Measurements from ENCODE around the gene FAR1.
A peak's percentile ranks its signal among the peaks of the same experiment; 100 is the strongest.
"Not testable (repeated sequence)": the region's sequence is repeated elsewhere in the genome, so short reads cannot be mapped to it uniquely, and the experiment has no call there.

FAR1 gene

GRCh38 chr11:13717331-13717730 lies 48.9 kb downstream of the FAR1 start:
- H3K9ac ChIP-seq (ENCODE audit: low read depth, low read length) = no peak overlapping the region
- H3K4me1 ChIP-seq (ENCODE audit: control insufficient read depth, insufficient read depth, low read length) = no peaks in the 10 kb centered on the region
- H3K27ac ChIP-seq (ENCODE audit: low read depth, low read length) = peak overlapping the region; percentile 5
- H3K9me3 ChIP-seq (ENCODE audit: control insufficient read depth, insufficient read depth, low read length) = no peaks in the 10 kb centered on the region
- peaks cover 90% of the 10 kb centered on the region for H3K36me3 ChIP-seq (ENCODE audit: control insufficient read depth, insufficient read depth, low read length)
- H3K4me3 ChIP-seq (ENCODE audit: low read depth, low read length) = no peak overlapping the region
- no peaks in the 10 kb centered on the region for H3K27me3 ChIP-seq (ENCODE audit: control insufficient read depth, insufficient read depth, low read length)

- Histone ChIP-seq H3K9me3 (ENCODE audit: control insufficient read depth, insufficient read depth, low read length) (no peaks in the 10 kb centered on the region), H3K9ac (ENCODE audit: low read depth, low read length) (no peak overlapping the region), H3K27me3 (ENCODE audit: control insufficient read depth, insufficient read depth, low read length) (no peaks in the 10 kb centered on the region), H3K4me3 (ENCODE audit: low read depth, low read length) (no peak overlapping the region), H3K27ac (ENCODE audit: low read depth, low read length) (no peak overlapping the region), H3K36me3 (ENCODE audit: control insufficient read depth, insufficient read depth, low read length) (peaks cover 90% of the 10 kb centered on the region), H3K4me1 (ENCODE audit: control insufficient read depth, insufficient read depth, low read length) (no peaks in the 10 kb centered on the region)
Measured at GRCh38 chr11:13718394-13718793, 49.9 kb downstream of the FAR1 start.

GRCh38 chr11:13720940-13721339 lies 52.5 kb downstream of the FAR1 start:
- Histone ChIP-seq H3K27ac (ENCODE audit: low read depth, low read length) (no peak overlapping the region), H3K9me3 (ENCODE audit: control insufficient read depth, insufficient read depth, low read length) (no peaks in the 10 kb centered on the region), H3K4me3 (ENCODE audit: low read depth, low read length) (no peak overlapping the region), H3K4me1 (ENCODE audit: control insufficient read depth, insufficient read depth, low read length) (no peaks in the 10 kb centered on the region), H3K9ac (ENCODE audit: low read depth, low read length) (no peak overlapping the region), H3K27me3 (ENCODE audit: control insufficient read depth, insufficient read depth, low read length) (no peaks in the 10 kb centered on the region), H3K36me3 (ENCODE audit: control insufficient read depth, insufficient read depth, low read length) (peaks cover 88% of the 10 kb centered on the region)

GRCh38 chr11:13721760-13722159 lies 53.3 kb downstream of the FAR1 start:
- H3K9ac ChIP-seq (ENCODE audit: low read depth, low read length) = no peak overlapping the region
- H3K27ac ChIP-seq (ENCODE audit: low read depth, low read length) = no peak overlapping the region
- peaks cover 90% of the 10 kb centered on the region for H3K36me3 ChIP-seq (ENCODE audit: control insufficient read depth, insufficient read depth, low read length)
- H3K27me3 ChIP-seq (ENCODE audit: control insufficient read depth, insufficient read depth, low read length) = no peaks in the 10 kb centered on the region
- H3K9me3 ChIP-seq (ENCODE audit: control insufficient read depth, insufficient read depth, low read length) = no peaks in the 10 kb centered on the region
- H3K4me3 ChIP-seq (ENCODE audit: low read depth, low read length) = no peak overlapping the region
- H3K4me1 ChIP-seq (ENCODE audit: control insufficient read depth, insufficient read depth, low read length) = no peaks in the 10 kb centered on the region

- no peaks in the 10 kb centered on the region for H3K27me3 ChIP-seq (ENCODE audit: control insufficient read depth, insufficient read depth, low read length)
- H3K9me3 ChIP-seq (ENCODE audit: control insufficient read depth, insufficient read depth, low read length) = no peaks in the 10 kb centered on the region
- H3K4me3 ChIP-seq (ENCODE audit: low read depth, low read length) = no peak overlapping the region
- H3K36me3 ChIP-seq (ENCODE audit: control insufficient read depth, insufficient read depth, low read length) = peaks cover 85% of the 10 kb centered on the region
- no peak overlapping the region for H3K27ac ChIP-seq (ENCODE audit: low read depth, low read length)
- H3K9ac ChIP-seq (ENCODE audit: low read depth, low read length) = no peak overlapping the region
- peaks cover 14% of the 10 kb centered on the region for H3K4me1 ChIP-seq (ENCODE audit: control insufficient read depth, insufficient read depth, low read length)
Measured at GRCh38 chr11:13726456-13726855, 58.0 kb downstream of the FAR1 start.

GRCh38 chr11:13728076-13728475 lies 59.6 kb downstream of the FAR1 start:
- no peak overlapping the region for H3K27ac ChIP-seq (ENCODE audit: low read depth, low read length)
- no peak overlapping the region for H3K4me3 ChIP-seq (ENCODE audit: low read depth, low read length)
- peaks cover 73% of the 10 kb centered on the region for H3K36me3 ChIP-seq (ENCODE audit: control insufficient read depth, insufficient read depth, low read length)
- H3K9ac ChIP-seq (ENCODE audit: low read depth, low read length) = no peak overlapping the region
- H3K4me1 ChIP-seq (ENCODE audit: control insufficient read depth, insufficient read depth, low read length) = peaks cover 14% of the 10 kb centered on the region
- H3K9me3 ChIP-seq (ENCODE audit: control insufficient read depth, insufficient read depth, low read length) = no peaks in the 10 kb centered on the region
- no peaks in the 10 kb centered on the region for H3K27me3 ChIP-seq (ENCODE audit: control insufficient read depth, insufficient read depth, low read length)

- Histone ChIP-seq H3K4me1 (ENCODE audit: control insufficient read depth, insufficient read depth, low read length) (peaks cover 14% of the 10 kb centered on the region), H3K9me3 (ENCODE audit: control insufficient read depth, insufficient read depth, low read length) (no peaks in the 10 kb centered on the region), H3K4me3 (ENCODE audit: low read depth, low read length) (no peak overlapping the region), H3K36me3 (ENCODE audit: control insufficient read depth, insufficient read depth, low read length) (peaks cover 11% of the 10 kb centered on the region; the same call in 1 of the 2 replicates), H3K27me3 (ENCODE audit: control insufficient read depth, insufficient read depth, low read length) (no peaks in the 10 kb centered on the region), H3K27ac (ENCODE audit: low read depth, low read length) (no peak overlapping the region), H3K9ac (ENCODE audit: low read depth, low read length) (no peak overlapping the region)
Measured at GRCh38 chr11:13734530-13734929, 66.1 kb downstream of the FAR1 start.

- no peaks in the 10 kb centered on the region for H3K27me3 ChIP-seq (ENCODE audit: control insufficient read depth, insufficient read depth, low read length)
- H3K9ac ChIP-seq (ENCODE audit: low read depth, low read length) = no peak overlapping the region
- H3K36me3 ChIP-seq (ENCODE audit: control insufficient read depth, insufficient read depth, low read length) = no peaks in the 10 kb centered on the region
- no peaks in the 10 kb centered on the region for H3K9me3 ChIP-seq (ENCODE audit: control insufficient read depth, insufficient read depth, low read length)
- no peak overlapping the region for H3K4me3 ChIP-seq (ENCODE audit: low read depth, low read length)
- H3K4me1 ChIP-seq (ENCODE audit: control insufficient read depth, insufficient read depth, low read length) = no peaks in the 10 kb centered on the region
- no peak overlapping the region for H3K27ac ChIP-seq (ENCODE audit: low read depth, low read length)
Measured at GRCh38 chr11:13745165-13745564, 76.7 kb downstream of the FAR1 start.

GRCh38 chr11:13753316-13753715 lies 84.8 kb downstream of the FAR1 start:
- not testable (repeated sequence) for H3K4me3 ChIP-seq (ENCODE audit: low read depth, low read length); H3K27me3 ChIP-seq (ENCODE audit: control insufficient read depth, insufficient read depth, low read length); H3K9ac ChIP-seq (ENCODE audit: low read depth, low read length); H3K36me3 ChIP-seq (ENCODE audit: control insufficient read depth, insufficient read depth, low read length); H3K9me3 ChIP-seq (ENCODE audit: control insufficient read depth, insufficient read depth, low read length); H3K27ac ChIP-seq (ENCODE audit: low read depth, low read length); H3K4me1 ChIP-seq (ENCODE audit: control insufficient read depth, insufficient read depth, low read length)

GRCh38 chr11:13759050-13759449 lies 90.6 kb downstream of the FAR1 start:
- no peaks in the 10 kb centered on the region for H3K27me3 ChIP-seq (ENCODE audit: control insufficient read depth, insufficient read depth, low read length)
- H3K9me3 ChIP-seq (ENCODE audit: control insufficient read depth, insufficient read depth, low read length) = no peaks in the 10 kb centered on the region
- H3K4me3 ChIP-seq (ENCODE audit: low read depth, low read length) = no peak overlapping the region
- H3K9ac ChIP-seq (ENCODE audit: low read depth, low read length) = no peak overlapping the region
- no peaks in the 10 kb centered on the region for H3K4me1 ChIP-seq (ENCODE audit: control insufficient read depth, insufficient read depth, low read length)
- no peak overlapping the region for H3K27ac ChIP-seq (ENCODE audit: low read depth, low read length)
- H3K36me3 ChIP-seq (ENCODE audit: control insufficient read depth, insufficient read depth, low read length) = no peaks in the 10 kb centered on the region

GRCh38 chr11:13760115-13760514 lies 91.6 kb downstream of the FAR1 start:
- no peaks in the 10 kb centered on the region for H3K9me3 ChIP-seq (ENCODE audit: control insufficient read depth, insufficient read depth, low read length)
- H3K4me3 ChIP-seq (ENCODE audit: low read depth, low read length) = no peak overlapping the region
- no peak overlapping the region for H3K9ac ChIP-seq (ENCODE audit: low read depth, low read length)
- no peaks in the 10 kb centered on the region for H3K4me1 ChIP-seq (ENCODE audit: control insufficient read depth, insufficient read depth, low read length)
- no peak overlapping the region for H3K27ac ChIP-seq (ENCODE audit: low read depth, low read length)
- no peaks in the 10 kb centered on the region for H3K36me3 ChIP-seq (ENCODE audit: control insufficient read depth, insufficient read depth, low read length)
- no peaks in the 10 kb centered on the region for H3K27me3 ChIP-seq (ENCODE audit: control insufficient read depth, insufficient read depth, low read length)

GRCh38 chr11:13761250-13761649 lies 92.8 kb downstream of the FAR1 start:
- H3K9me3 ChIP-seq (ENCODE audit: control insufficient read depth, insufficient read depth, low read length) = no peaks in the 10 kb centered on the region
- H3K4me1 ChIP-seq (ENCODE audit: control insufficient read depth, insufficient read depth, low read length) = no peaks in the 10 kb centered on the region
- H3K36me3 ChIP-seq (ENCODE audit: control insufficient read depth, insufficient read depth, low read length) = no peaks in the 10 kb centered on the region
- no peak overlapping the region for H3K4me3 ChIP-seq (ENCODE audit: low read depth, low read length)
- H3K9ac ChIP-seq (ENCODE audit: low read depth, low read length) = no peak overlapping the region
- no peaks in the 10 kb centered on the region for H3K27me3 ChIP-seq (ENCODE audit: control insufficient read depth, insufficient read depth, low read length)
- H3K27ac ChIP-seq (ENCODE audit: low read depth, low read length) = no peak overlapping the region
